ENCODE results near the gene SRRM4.
"Not testable (repeated sequence)": the region's sequence is repeated elsewhere in the genome, so short reads cannot be mapped to it uniquely, and the experiment has no call there.

Gene SRRM4

GRCh38 chr12:119012179-119012578 lies 30.8 kb downstream of the SRRM4 start:
- FAIRE-seq: no peak

- no peak for FAIRE-seq
Observed at GRCh38 chr12:119013023-119013422, 31.7 kb downstream of the SRRM4 start.

GRCh38 chr12:119014368-119014767 lies 33.0 kb downstream of the SRRM4 start:
- FAIRE-seq: no peak

- FAIRE-seq: no peak
Observed at GRCh38 chr12:119016715-119017114, 35.4 kb downstream of the SRRM4 start.

GRCh38 chr12:119019166-119019565 lies 37.8 kb downstream of the SRRM4 start:
- FAIRE-seq: no peak

- FAIRE-seq: no peak
Observed at GRCh38 chr12:119020406-119021360, 39.3 kb downstream of the SRRM4 start.

GRCh38 chr12:119024356-119024755 lies 43.0 kb downstream of the SRRM4 start:
- FAIRE-seq: no peak

- FAIRE-seq: no peak
Observed at GRCh38 chr12:119025786-119026185, 44.4 kb downstream of the SRRM4 start.

- FAIRE-seq: not testable (repeated sequence)
Observed at GRCh38 chr12:119033332-119033731, 52.0 kb downstream of the SRRM4 start.

- FAIRE-seq: no peak
Observed at GRCh38 chr12:119036878-119037825, 55.8 kb downstream of the SRRM4 start.

- no peak for FAIRE-seq
Observed at GRCh38 chr12:119044094-119044493, 62.8 kb downstream of the SRRM4 start.

GRCh38 chr12:119047641-119048040 lies 66.3 kb downstream of the SRRM4 start:
- no peak for FAIRE-seq

GRCh38 chr12:119050663-119051062 lies 69.3 kb downstream of the SRRM4 start:
- no peak for FAIRE-seq

GRCh38 chr12:119051474-119051873 lies 70.1 kb downstream of the SRRM4 start:
- no peak for FAIRE-seq

GRCh38 chr12:119052001-119052400 lies 70.7 kb downstream of the SRRM4 start:
- no peak for FAIRE-seq

GRCh38 chr12:119055977-119056376 lies 74.6 kb downstream of the SRRM4 start:
- no peak for FAIRE-seq

GRCh38 chr12:119060847-119061796 lies 79.8 kb downstream of the SRRM4 start:
- FAIRE-seq: no peak

GRCh38 chr12:119068129-119068856 lies 87.0 kb downstream of the SRRM4 start:
- no peak for FAIRE-seq

- no peak for FAIRE-seq
Observed at GRCh38 chr12:119069147-119069642, 87.9 kb downstream of the SRRM4 start.

GRCh38 chr12:119071176-119071575 lies 89.8 kb downstream of the SRRM4 start:
- no peak for FAIRE-seq

- FAIRE-seq: no peak
Observed at GRCh38 chr12:119071638-119072231, 90.4 kb downstream of the SRRM4 start.

Data from TTC549 (cell line).